RWPE1 (cell line): ENCODE results near the gene RFC4.
A peak's percentile ranks its signal among the peaks of the same experiment; 100 is the strongest.

Experiments used
- CTCF ChIA-PET: fragments of 350-600 bp; sonication (Branson Sonifier 250); formaldehyde crosslinking; extraction: SDS; loops from one replicate; lab custom pipeline; 2021; lab: Yijun Ruan, JAX
- POLR2A ChIA-PET: fragments of 400-600 bp; formaldehyde crosslinking; extraction: SDS; loops from one replicate; lab custom pipeline; 2020; ENCODE audit warnings: antibody characterized with exemption; ENCODE audit not compliant: low non-redundant PET; lab: Yijun Ruan, JAX
- DNase-seq: peaks from one replicate; pipeline ENCODE4 v3.0.0; 2012; ENCODE audit warnings: low spot score
- H3K27ac ChIP-seq: fragments of 450-650 bp; 2 replicates; pipeline ENCODE4 v1.5.1; 2017
- CTCF ChIP-seq: fragments of 450-650 bp; conservative IDR thresholded peaks from 2 replicates; pipeline ENCODE4 v1.5.1; 2017; ENCODE audit warnings: low read depth, mild to moderate bottlenecking

The RFC4 gene

DNA sequence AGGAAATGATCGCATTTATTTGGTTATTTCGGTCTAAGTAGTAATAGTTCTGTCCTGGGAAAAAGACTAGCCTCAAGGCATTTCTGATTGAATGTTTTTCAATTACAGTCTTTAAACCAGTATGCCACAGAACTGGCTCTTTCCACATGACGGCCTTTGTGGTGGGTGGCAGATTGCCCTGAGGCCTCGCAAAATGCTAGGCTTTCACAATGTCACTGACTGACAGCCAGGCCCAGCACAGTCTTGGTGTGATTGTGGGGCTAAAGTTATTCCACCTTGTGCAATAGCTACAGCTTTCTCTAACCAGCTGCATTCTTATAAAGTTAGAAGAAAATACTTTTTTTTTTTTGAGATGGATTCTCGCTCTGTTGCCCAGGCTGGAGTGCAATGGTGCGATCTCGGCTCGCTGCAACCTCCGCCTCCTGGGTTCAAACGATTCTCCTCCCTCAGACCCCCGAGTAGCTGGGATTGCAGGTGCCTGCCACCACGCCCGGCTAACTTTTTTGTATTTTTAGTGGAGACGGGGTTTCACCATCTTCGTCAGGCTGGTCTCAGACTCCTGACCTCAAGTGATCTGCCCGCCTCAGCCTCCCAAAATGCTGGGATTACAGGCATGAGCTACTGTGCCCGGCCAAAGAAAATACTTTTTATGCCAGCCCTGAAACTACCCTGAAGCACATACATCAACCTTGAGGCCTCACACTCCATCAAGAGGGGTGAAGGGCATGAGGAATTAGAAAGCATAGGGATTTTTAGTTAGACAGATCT, 33.8 kb upstream of the RFC4 start:
- no peak for DNase-seq
- no peak for TF ChIP-seq CTCF
- ChIA-PET POLR2A (no interaction called here), CTCF (interaction anchor here (0.7 kb wide), 2 partner anchors 18 to 299 kb away, joined by 3 to 4 read pairs; partner anchors contain the start of gene RPL39L)
- H3K27ac ChIP-seq: no peak overlapping the region

- POLR2A ChIA-PET: no interaction called here
- DNase-seq: no peak
- no peak for TF ChIP-seq CTCF
- CTCF ChIA-PET: no interaction called here
- no peak overlapping the region for H3K27ac ChIP-seq
Observed at GRCh38 chr3:186832276-186832675, 26.0 kb upstream of the RFC4 start.

- POLR2A ChIA-PET: no interaction called here
- DNase-seq: no peak
- H3K27ac ChIP-seq: no peak overlapping the region
- no peak for TF ChIP-seq CTCF
- CTCF ChIA-PET: no interaction called here
Observed at GRCh38 chr3:186831798-186832197, 25.5 kb upstream of the RFC4 start.

GRCh38 chr3:186828340-186828739, 22.1 kb upstream of the RFC4 start:
- no peak overlapping the region for H3K27ac ChIP-seq
- no peak for DNase-seq
- TF ChIP-seq CTCF: no peak
- POLR2A ChIA-PET: no interaction called here
- CTCF ChIA-PET: interaction anchor here (0.6 to 2.1 kb wide), 5 partner anchors 211 to 1196 kb away, joined by 3 to 8 read pairs (median 5); no protein-coding TSS in a partner anchor

DNA sequence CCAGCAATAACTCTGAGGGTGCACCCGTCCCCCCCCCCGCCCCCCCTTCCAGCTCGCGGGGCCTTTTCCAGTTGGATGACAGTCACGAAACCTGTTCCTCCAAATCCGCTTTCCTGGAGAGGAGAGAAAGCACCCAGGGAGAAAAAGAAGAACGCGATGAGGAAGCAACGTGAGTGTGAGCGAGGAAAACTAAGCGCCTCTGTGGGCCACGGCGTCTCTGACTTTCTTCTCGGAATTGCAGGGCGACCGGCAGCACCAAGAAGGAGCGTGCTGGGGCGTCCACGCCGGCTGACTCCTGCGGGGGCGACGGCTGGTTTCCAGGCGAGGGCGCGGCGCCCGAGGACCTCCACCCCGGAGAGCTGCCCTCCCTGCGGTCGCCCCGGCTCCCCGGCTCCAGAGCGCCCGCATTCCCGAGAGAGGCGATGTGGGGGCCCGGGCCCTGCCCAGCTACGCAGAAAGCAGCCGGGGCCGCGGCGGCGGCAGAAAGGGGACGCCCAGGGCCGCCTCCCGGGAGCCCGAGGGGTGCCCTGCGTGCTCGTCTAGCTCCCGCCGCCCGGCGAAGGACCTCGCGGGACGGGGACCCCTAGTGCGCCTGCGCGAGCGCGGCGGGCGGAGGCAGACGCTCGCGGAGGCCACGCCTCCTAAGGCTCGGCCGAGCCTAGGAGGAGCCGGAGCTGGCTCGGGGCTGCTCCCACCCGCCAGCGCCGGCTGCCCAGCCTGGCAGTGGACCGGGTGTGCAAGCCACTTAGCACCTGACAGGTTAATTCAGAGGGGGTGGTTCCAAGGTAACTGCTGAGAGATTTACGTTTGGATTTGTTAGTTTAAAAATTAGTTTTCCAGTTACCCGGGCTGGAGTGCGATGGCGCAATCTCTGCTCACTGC, 20.9 kb upstream of the RFC4 start:
- POLR2A ChIA-PET: no interaction called here
- CTCF ChIA-PET: interaction anchor here (0.6 to 2.1 kb wide), 6 partner anchors 177 to 1195 kb away, joined by 3 to 8 read pairs (median 4); no protein-coding TSS in a partner anchor
- no peak for TF ChIP-seq CTCF
- peak; percentile 98 for DNase-seq
- H3K27ac ChIP-seq: no peak overlapping the region

DNA sequence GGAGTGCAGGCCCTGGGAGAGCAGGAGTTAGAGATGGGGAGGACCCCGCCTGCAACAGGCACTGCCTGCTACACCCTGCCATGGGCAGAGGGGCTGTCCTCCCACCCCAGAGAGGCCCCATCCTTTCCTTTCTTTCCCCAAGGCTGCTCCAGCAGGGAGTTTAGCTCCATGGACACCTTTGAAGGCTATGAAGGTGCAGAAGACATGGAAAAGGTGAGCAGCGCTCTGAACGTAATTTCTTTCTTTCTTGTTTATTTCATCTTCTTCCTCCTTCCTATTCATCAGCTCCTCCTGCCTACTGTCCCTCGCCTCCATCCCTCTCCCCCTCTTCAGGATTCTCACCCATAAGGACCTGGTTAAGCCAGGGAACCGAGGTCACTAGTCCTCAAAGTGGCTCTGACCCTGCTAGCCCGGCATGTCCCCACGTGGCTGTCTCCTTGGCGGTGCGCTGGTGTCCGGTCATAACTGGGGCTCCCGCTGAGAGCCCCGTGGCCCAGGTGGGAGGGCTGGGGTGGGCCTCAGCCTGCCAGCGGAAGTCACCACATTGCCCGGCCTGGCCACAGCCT, 20.2 kb upstream of the RFC4 start:
- no peak overlapping the region for H3K27ac ChIP-seq
- POLR2A ChIA-PET: no interaction called here
- DNase-seq: no peak
- no peak for TF ChIP-seq CTCF
- CTCF ChIA-PET: interaction anchor here (0.6 to 0.8 kb wide), 2 partner anchors 208 to 236 kb away, joined by 3 to 4 read pairs; no protein-coding TSS in a partner anchor
